OCI-LY7 (cell line): ENCODE results near the gene ALK. TPM values are rescaled to one million over a fixed set of nuclear protein-coding genes. Genes with fewer than 3 reads are reported as not detected.

ENCODE experiments used
- BruUV-seq: library from RNA; stranded (reverse); fragments of 400-500 nt; replicated peaks from 2 replicates; lab custom pipeline; 2021; lab: Mats Ljungman, UMichigan
- CTCF ChIA-PET: fragments of 300-600 bp; sonication (Branson Sonifier 250); formaldehyde crosslinking; loops from one replicate; lab custom pipeline; 2022; ENCODE audit warnings: antibody characterized with exemption; ENCODE audit not compliant: unreplicated experiment; lab: Charles Lee
- POLR2A ChIA-PET: fragments of 300-600 bp; sonication (Branson Sonifier 250); formaldehyde crosslinking; loops from one replicate; lab custom pipeline; 2022; ENCODE audit warnings: antibody characterized with exemption; lab: Charles Lee
- DNase-seq: peaks from one replicate; pipeline ENCODE4 v3.0.0-alpha.2; 2015; ENCODE audit warnings: low spot score
- H2AFZ ChIP-seq: fragments of 200-600 bp; sonication (generic), shearing (Covaris generic); 2 replicates; pipeline ENCODE4 v1.6.1; 2014; ENCODE audit warnings: mild to moderate bottlenecking, antibody characterized with exemption, low read length, moderate library complexity
- H3K27ac ChIP-seq: fragments of 200-600 bp; sonication (generic); 2 replicates; pipeline ENCODE4 v1.5.1; 2014; ENCODE audit warnings: mixed run types, low read depth, mild to moderate bottlenecking, moderate library complexity, low read length, inconsistent platforms; ENCODE audit not compliant: poor library complexity, severe bottlenecking
- H3K36me3 ChIP-seq: fragments of 200-600 bp; sonication (generic); 2 replicates; pipeline ENCODE4 v1.6.1; 2014; ENCODE audit warnings: mild to moderate bottlenecking, antibody characterized with exemption, low read length, moderate library complexity, mixed read lengths; ENCODE audit not compliant: insufficient read depth
- H3K4me1 ChIP-seq: fragments of 200-600 bp; sonication (generic); 2 replicates; pipeline ENCODE4 v1.5.1; 2014; ENCODE audit warnings: mild to moderate bottlenecking, low read length; ENCODE audit not compliant: insufficient read depth, poor library complexity, severe bottlenecking
- H3K4me2 ChIP-seq: fragments of 200-600 bp; sonication (generic); 2 replicates; pipeline ENCODE4 v1.6.1; 2014; ENCODE audit warnings: mild to moderate bottlenecking, low read length
- H3K4me3 ChIP-seq: fragments of 200-600 bp; sonication (generic); 2 replicates; pipeline ENCODE4 v1.5.1; 2014; ENCODE audit warnings: mild to moderate bottlenecking, low read depth, low read length; ENCODE audit not compliant: poor library complexity, severe bottlenecking
- H3K79me2 ChIP-seq: fragments of 200-600 bp; sonication (generic); 2 replicates; pipeline ENCODE4 v1.6.1; 2016; ENCODE audit warnings: low read depth, mild to moderate bottlenecking, low read length, moderate library complexity, mixed read lengths; ENCODE audit not compliant: insufficient read depth
- H3K9me2 ChIP-seq: fragments of 200-600 bp; sonication (generic); 2 replicates; pipeline ENCODE4 v1.6.1; 2016; ENCODE audit warnings: mild to moderate bottlenecking, low read length, mixed read lengths; ENCODE audit not compliant: insufficient read depth
- H3K9me3 ChIP-seq: fragments of 200-600 bp; sonication (generic); 2 replicates; pipeline ENCODE4 v1.6.1; 2014; ENCODE audit warnings: mild to moderate bottlenecking, mixed run types, low read length, mixed read lengths
- H4K20me1 ChIP-seq: fragments of 200-600 bp; sonication (generic); 2 replicates; pipeline ENCODE4 v1.6.1; 2014; ENCODE audit warnings: mild to moderate bottlenecking, antibody characterized with exemption, low read length, moderate library complexity, mixed read lengths; ENCODE audit not compliant: insufficient read depth
- CTCF ChIP-seq: fragments of 200-600 bp; sonication (generic); conservative IDR thresholded peaks from 2 replicates; pipeline ENCODE4 v1.5.1; 2014; ENCODE audit warnings: mild to moderate bottlenecking, antibody characterized with exemption, low read length, moderate library complexity, mixed read lengths
- EZH2phosphoT487 ChIP-seq: fragments of 200-600 bp; sonication (generic); IDR thresholded peaks from 2 replicates; pipeline ENCODE4 v1.6.1; 2018; ENCODE audit warnings: low read depth, borderline replicate concordance, mild to moderate bottlenecking, mixed run types, antibody characterized with exemption, low read length, moderate library complexity, mixed read lengths
- intact Hi-C: fragments of 100-400 bp; cut with micrococcal nuclease; formaldehyde crosslinking; loops from one replicate; pipeline ENCODE4 v1.10.0; 2022; ENCODE audit not compliant: unreplicated experiment
- total RNA-seq, 2 experiments: library from RNA; depleted of rRNA in 1 of 2; stranded (reverse); fragments of >200 nt in 1 of 2; shearing (Covaris generic) in 1 of 2; gene quantifications; 2 replicates each; pipeline ENCODE4 v1.2.3, GENCODE V29; 2014 to 2022

Gene ALK
- total RNA-seq, 2 experiments from 2014 or later = 0.09 TPM; not detected in 1

- DNase-seq = no peak
- Histone ChIP-seq H4K20me1 (no peaks in the 10 kb centered on the region), H3K9me2 (no peaks in the 10 kb centered on the region), H3K36me3 (no peaks in the 10 kb centered on the region), H3K27ac (no peak overlapping the region), H3K4me3 (no peak overlapping the region), H3K4me2 (no peak overlapping the region), H3K9me3 (no peaks in the 10 kb centered on the region), H3K79me2 (no peaks in the 10 kb centered on the region), H2AFZ (no peak overlapping the region), H3K4me1 (no peaks in the 10 kb centered on the region)
- TF ChIP-seq EZH2phosphoT487 (no peak), CTCF (no peak)
- no TSS peak for BruUV-seq
- ChIA-PET CTCF (no interaction called here), POLR2A (no interaction called here)
- intact Hi-C loops = no loop called here
Measured at GRCh38 chr2:29936020-29936419, 14.6 kb upstream of the ALK start.

GRCh38 chr2:29931818-29932217 lies 10.4 kb upstream of the ALK start:
- no peak for DNase-seq
- H3K4me3 ChIP-seq = no peak overlapping the region
- TF ChIP-seq CTCF (no peak), EZH2phosphoT487 (no peak)
- intact Hi-C loops = no loop called here
- H3K9me3 ChIP-seq = no peaks in the 10 kb centered on the region
- no peaks in the 10 kb centered on the region for H3K9me2 ChIP-seq
- H3K4me1 ChIP-seq = no peaks in the 10 kb centered on the region
- CTCF ChIA-PET = no interaction called here
- H3K27ac ChIP-seq = no peak overlapping the region
- no peak overlapping the region for H3K4me2 ChIP-seq
- no peaks in the 10 kb centered on the region for H4K20me1 ChIP-seq
- POLR2A ChIA-PET = interaction anchor here (0.6 kb wide), 1 partner anchor 49 kb away, joined by 3 read pairs; no protein-coding TSS in a partner anchor
- H3K36me3 ChIP-seq = no peaks in the 10 kb centered on the region
- H3K79me2 ChIP-seq = no peaks in the 10 kb centered on the region
- no TSS peak for BruUV-seq
- no peak overlapping the region for H2AFZ ChIP-seq

- H3K4me2 ChIP-seq = no peak overlapping the region
- intact Hi-C loops = loop anchor here (1.0 to 2.0 kb wide), 3 partner anchors 104 to 192 kb away; no protein-coding TSS in a partner anchor
- TF ChIP-seq EZH2phosphoT487 (no peak), CTCF (peak; percentile 97)
- no peaks in the 10 kb centered on the region for H3K9me2 ChIP-seq
- DNase-seq = peak; percentile 71
- H3K36me3 ChIP-seq = no peaks in the 10 kb centered on the region
- H4K20me1 ChIP-seq = no peaks in the 10 kb centered on the region
- H3K4me3 ChIP-seq = no peak overlapping the region
- no peaks in the 10 kb centered on the region for H3K9me3 ChIP-seq
- no peaks in the 10 kb centered on the region for H3K4me1 ChIP-seq
- POLR2A ChIA-PET = interaction anchor here (0.5 kb wide), 1 partner anchor 832 kb away, joined by 9 read pairs; no protein-coding TSS in a partner anchor
- H2AFZ ChIP-seq = no peak overlapping the region
- H3K27ac ChIP-seq = no peak overlapping the region
- CTCF ChIA-PET = interaction anchor here (0.5 to 0.6 kb wide), 2 partner anchors 16 to 1683 kb away, joined by 3 read pairs; no protein-coding TSS in a partner anchor
- no TSS peak for BruUV-seq
- no peaks in the 10 kb centered on the region for H3K79me2 ChIP-seq
Measured at GRCh38 chr2:29923110-29923721, 1.8 kb upstream of the ALK start.
